Motor neuron (in vitro differentiated cells): Measurements from ENCODE around the gene KCNH1. TPM values are rescaled to one million over a fixed set of nuclear protein-coding genes. Genes with fewer than 3 reads are reported as not detected.
A peak's percentile ranks its signal among the peaks of the same experiment; 100 is the strongest.
"Not testable (repeated sequence)": the region's sequence is repeated elsewhere in the genome, so short reads cannot be mapped to it uniquely, and the experiment has no call there.

Experiments used
- ATAC-seq, 8 experiments: fragments of 200-7000 bp; cut with Tn5 transposase; replicated peaks in 6 of 8; 2 replicates each; pipeline ENCODE4 v1.8.0; 2021; ENCODE audit warnings: mild to moderate bottlenecking in 8 of 8, moderate library complexity in 8 of 8
- H3K27ac ChIP-seq, 2 donors: fragments of 250-450 bp; sonication (Bioruptor Pico); 2 replicates each; pipeline ENCODE4 v1.9.0; 2021; ENCODE audit warnings: antibody characterized with exemption in 2 of 2, mild to moderate bottlenecking in 2 of 2, moderate library complexity in 1 of 2
- H3K4me1 ChIP-seq, 2 donors: fragments of 250-450 bp; sonication (Bioruptor Pico); replicated peaks in 1 of 2; 2 replicates each; pipeline ENCODE4 v1.6.1; 2021; ENCODE audit warnings: antibody characterized with exemption in 2 of 2, mild to moderate bottlenecking in 2 of 2, moderate library complexity in 1 of 2
- H3K4me3 ChIP-seq, 5 donors: fragments of 250-450 bp; sonication (Bioruptor Pico); 2 replicates each; pipeline ENCODE4 v1.9.0; 2021; ENCODE audit warnings: antibody characterized with exemption in 5 of 5, mild to moderate bottlenecking in 5 of 5, moderate library complexity in 4 of 5
- WGBS, 10 experiments: fragments of 450-650 bp; shearing (Covaris generic); methylation state at CpG; one replicate each; pipeline ENCODE4 v1.0.0; 2022; 5-methylcytosine and 5-hydroxymethylcytosine counted together
- in situ Hi-C, 9 experiments: fragments of 400-800 bp; cut with MboI; loops; one replicate each; pipeline ENCODE4 v1.15.0; 2021; ENCODE audit warnings: low sequenced_read_pairs in 9 of 9, low pct_unique_long_range_greater_than_20kb in 2 of 9; ENCODE audit not compliant: unreplicated experiment in 9 of 9
- total RNA-seq, 8 experiments: library from RNA; unstranded; fragments of 300-600 nt; gene quantifications; 2 replicates each; pipeline versions ENCODE4 v1.2.3 to v1.2.4, GENCODE V29; 2022

KCNH1 gene
- total RNA-seq, 8 experiments from 2014 or later = 1.2 to 22.5 (median 6.2) TPM

- in situ Hi-C loops = no loop called here
- no peak overlapping the region for H3K27ac ChIP-seq
These were observed 44.4 kb downstream of the KCNH1 start for GRCh38 chr1:211089536-211089935.

GRCh38 chr1:211088156-211088555, 45.8 kb downstream of the KCNH1 start:
- in situ Hi-C loops = no loop called here
- WGBS, 10 experiments = 13 to 100% (median 100%) methylated on average over 1 of the region's 1 CpG; no CpG with 5 or more reads in 3 of the 10 experiments
- no peak for ATAC-seq

More at GRCh38 chr1:211089536-211089935, 44.4 kb downstream of the KCNH1 start:
- ATAC-seq = no peak
- H3K4me3 ChIP-seq = no peak overlapping the region
- 7 to 100% (median 67%) methylated on average over 1 to 2 of the region's 2 CpGs; no CpG with 5 or more reads in 4 of the 10 experiments for WGBS, 10 experiments
- H3K4me1 ChIP-seq = no peaks in the 10 kb centered on the region

GRCh38 chr1:211082824-211083223, 51.1 kb downstream of the KCNH1 start:
- ATAC-seq = peak in 2 of 8 experiments; percentile 34 to 72
- 18 to 86% (median 69%) methylated on average over 1 to 5 of the region's 5 CpGs; no CpG with 5 or more reads in 1 of the 10 experiments for WGBS, 10 experiments
- in situ Hi-C loops = no loop called here
- no peak overlapping the region for H3K4me3 ChIP-seq
- no peaks in the 10 kb centered on the region for H3K4me1 ChIP-seq
- no peak overlapping the region for H3K27ac ChIP-seq

More at GRCh38 chr1:211088156-211088555, 45.8 kb downstream of the KCNH1 start:
- H3K4me3 ChIP-seq = no peak overlapping the region
- no peak overlapping the region for H3K27ac ChIP-seq
- H3K4me1 ChIP-seq = no peaks in the 10 kb centered on the region

GRCh38 chr1:211081447-211081846, 52.5 kb downstream of the KCNH1 start:
- WGBS, 10 experiments = 15 to 100% (median 89%) methylated on average over 2 to 3 of the region's 5 CpGs; no CpG with 5 or more reads in 1 of the 10 experiments
- H3K4me3 ChIP-seq, in situ Hi-C loops, ATAC-seq, H3K27ac ChIP-seq, H3K4me1 ChIP-seq: not testable (repeated sequence)

GRCh38 chr1:211068976-211069375, 65.0 kb downstream of the KCNH1 start:
- Histone ChIP-seq H3K27ac (no peak overlapping the region), H3K4me1 (no peaks in the 10 kb centered on the region), H3K4me3 (no peak overlapping the region)
- in situ Hi-C loops = no loop called here
- ATAC-seq = peak in 1 of 8 experiments; percentile 53
- WGBS, 10 experiments = 20 to 100% (median 76%) methylated on average over 1 to 3 of the region's 3 CpGs; no CpG with 5 or more reads in 4 of the 10 experiments

GRCh38 chr1:211066781-211067384, 67.1 kb downstream of the KCNH1 start:
- ATAC-seq = no peak
- WGBS, 10 experiments = 41 to 83% (median 60%) methylated on average over 1 to 6 of the region's 7 CpGs; no CpG with 5 or more reads in 2 of the 10 experiments
- no peaks in the 10 kb centered on the region for H3K4me1 ChIP-seq
- no peak overlapping the region for H3K4me3 ChIP-seq
- no peak overlapping the region for H3K27ac ChIP-seq
- in situ Hi-C loops = no loop called here

- in situ Hi-C loops, H3K4me3 ChIP-seq, H3K4me1 ChIP-seq, H3K27ac ChIP-seq, ATAC-seq: not testable (repeated sequence)
- WGBS, 10 experiments = 0 to 55% (median 50%) methylated on average over 1 to 3 of the region's 3 CpGs; no CpG with 5 or more reads in 3 of the 10 experiments
These were observed 92.1 kb downstream of the KCNH1 start for GRCh38 chr1:211041838-211042237.

GRCh38 chr1:211037095-211037494, 96.9 kb downstream of the KCNH1 start:
- Histone ChIP-seq H3K27ac (no peak overlapping the region), H3K4me3 (no peak overlapping the region), H3K4me1 (no peaks in the 10 kb centered on the region)
- ATAC-seq = peak; percentile 42 to 100 (median 98)
- WGBS, 10 experiments = 7 to 100% (median 91%) methylated on average over 1 to 2 of the region's 2 CpGs; no CpG with 5 or more reads in 1 of the 10 experiments
- in situ Hi-C loops = no loop called here

GRCh38 chr1:211036381-211037060, 97.4 kb downstream of the KCNH1 start:
- ATAC-seq = peak in 7 of 8 experiments; percentile 29 to 79 (median 68)
- H3K4me1 ChIP-seq = no peaks in the 10 kb centered on the region
- H3K4me3 ChIP-seq = no peak overlapping the region
- WGBS, 10 experiments = 60 to 100% (median 97%) methylated on average over 1 to 3 of the region's 3 CpGs; no CpG with 5 or more reads in 3 of the 10 experiments
- in situ Hi-C loops = no loop called here
- H3K27ac ChIP-seq = peak overlapping the region in 1 of 2 donors; percentile 45

GRCh38 chr1:211035821-211036380, 98.0 kb downstream of the KCNH1 start:
- in situ Hi-C loops = no loop called here
- no peaks in the 10 kb centered on the region for H3K4me1 ChIP-seq
- no peak overlapping the region for H3K27ac ChIP-seq
- no peak for ATAC-seq
- 0 to 100% (median 85%) methylated on average over 1 to 3 of the region's 3 CpGs; no CpG with 5 or more reads in 2 of the 10 experiments for WGBS, 10 experiments
- no peak overlapping the region for H3K4me3 ChIP-seq

GRCh38 chr1:211033921-211034525, 99.9 kb downstream of the KCNH1 start:
- Histone ChIP-seq H3K4me3 (no peak overlapping the region), H3K27ac (no peak overlapping the region), H3K4me1 (no peaks in the 10 kb centered on the region)
- 33 to 100% (median 92%) methylated on average over 1 to 2 of the region's 2 CpGs; no CpG with 5 or more reads in 1 of the 10 experiments for WGBS, 10 experiments
- ATAC-seq = no peak
- in situ Hi-C loops = no loop called here

- in situ Hi-C loops = loop anchor here in 1 of 9 experiments (25.0 kb wide), 1 partner anchor 438 kb away; no protein-coding TSS in a partner anchor
- H3K4me3 ChIP-seq = no peak overlapping the region
- 25 to 100% (median 92%) methylated on average over 1 to 2 of the region's 2 CpGs for WGBS, 10 experiments
- ATAC-seq = no peak
- H3K27ac ChIP-seq = no peak overlapping the region
- no peaks in the 10 kb centered on the region for H3K4me1 ChIP-seq
These were observed 109.0 kb downstream of the KCNH1 start for GRCh38 chr1:211024901-211025300.

- Histone ChIP-seq H3K4me3 (no peak overlapping the region), H3K4me1 (no peaks in the 10 kb centered on the region), H3K27ac (no peak overlapping the region)
- 0 to 75% (median 29%) methylated on average over 1 of the region's 1 CpG; no CpG with 5 or more reads in 1 of the 10 experiments for WGBS, 10 experiments
- ATAC-seq = no peak
- in situ Hi-C loops = loop anchor here in 1 of 9 experiments (25.0 kb wide), 1 partner anchor 432 kb away; no protein-coding TSS in a partner anchor
These were observed 114.7 kb downstream of the KCNH1 start for GRCh38 chr1:211019266-211019665.
